Thymus (tissue), 11 donors: ENCODE measurements around the gene FGR. TPM values are rescaled to one million over a fixed set of nuclear protein-coding genes. Genes with fewer than 3 reads are reported as not detected.

ENCODE experiments used
- DNase-seq, 9 donors: peaks; one replicate each; pipeline ENCODE4 v3.0.0-alpha.2; 2013; ENCODE audit warnings: low spot score in 9 of 9, low read depth in 6 of 9, missing footprints in 1 of 9
- H3K27ac ChIP-seq, 2 donors: one replicate each; pipeline ENCODE4 v1.5.1; 2013; ENCODE audit warnings: control low read depth in 1 of 2, low read depth in 1 of 2, low read length in 1 of 2, mild to moderate bottlenecking in 1 of 2, moderate library complexity in 1 of 2
- H3K27me3 ChIP-seq, 2 donors: one replicate each; pipeline ENCODE4 v1.5.1; 2013; ENCODE audit warnings: low read length in 1 of 2; ENCODE audit not compliant: control insufficient read depth in 2 of 2, insufficient read depth in 1 of 2
- H3K36me3 ChIP-seq, 2 donors: one replicate each; pipeline ENCODE4 v1.5.1; 2013; ENCODE audit warnings: low read length in 1 of 2, mild to moderate bottlenecking in 1 of 2, moderate library complexity in 1 of 2; ENCODE audit not compliant: control insufficient read depth in 2 of 2, insufficient read depth in 2 of 2
- H3K4me1 ChIP-seq, 2 donors: one replicate each; pipeline ENCODE4 v1.5.1; 2013; ENCODE audit warnings: low read length in 2 of 2; ENCODE audit not compliant: control insufficient read depth in 2 of 2, insufficient read depth in 2 of 2
- H3K4me3 ChIP-seq, 2 donors: one replicate each; pipeline ENCODE4 v1.5.1; 2013; ENCODE audit warnings: low read length in 2 of 2, control low read depth in 1 of 2, mild to moderate bottlenecking in 1 of 2
- H3K9me3 ChIP-seq, 2 donors: one replicate each; pipeline ENCODE4 v1.5.1; 2013; ENCODE audit warnings: low read length in 1 of 2, mild to moderate bottlenecking in 1 of 2; ENCODE audit not compliant: control insufficient read depth in 2 of 2, insufficient read depth in 1 of 2
- WGBS: extraction: QIAGEN DNeasy Blood & Tissue Kit; methylation state at CpG from one replicate; pipeline ENCODE4 v1.1.7; 2013; 5-methylcytosine and 5-hydroxymethylcytosine counted together
- polyA plus RNA-seq: library from polyadenylated mRNA; stranded (reverse); fragments of 200-250 nt; gene quantifications from one replicate; pipeline ENCODE4 v1.2.3, GENCODE V29; 2013
- total RNA-seq: library from RNA; stranded (reverse); fragments of 120-200 nt; gene quantifications from one replicate; pipeline ENCODE4 v1.2.4, GENCODE V29; 2013
- donor health status: healthy.

Gene FGR
- total and polyA plus RNA-seq, 2 donors: 8.4 to 38.7 TPM

- DNase-seq: no peak
- peaks cover 0 to 2% of the 10 kb centered on the region in 2 donors for H3K9me3 ChIP-seq
- H3K4me1 ChIP-seq: peaks cover 36 to 79% of the 10 kb centered on the region in 2 donors
- H3K27me3 ChIP-seq: no peaks in the 10 kb centered on the region
- 91% methylated on average over 3 of the region's 3 CpGs for WGBS
- H3K36me3 ChIP-seq: no peaks in the 10 kb centered on the region
- H3K4me3 ChIP-seq: no peak overlapping the region
- H3K27ac ChIP-seq: peak overlapping the region; percentile 62 to 68
These were observed 28.2 kb downstream of the FGR start for GRCh38 chr1:27606708-27607238.

DNA sequence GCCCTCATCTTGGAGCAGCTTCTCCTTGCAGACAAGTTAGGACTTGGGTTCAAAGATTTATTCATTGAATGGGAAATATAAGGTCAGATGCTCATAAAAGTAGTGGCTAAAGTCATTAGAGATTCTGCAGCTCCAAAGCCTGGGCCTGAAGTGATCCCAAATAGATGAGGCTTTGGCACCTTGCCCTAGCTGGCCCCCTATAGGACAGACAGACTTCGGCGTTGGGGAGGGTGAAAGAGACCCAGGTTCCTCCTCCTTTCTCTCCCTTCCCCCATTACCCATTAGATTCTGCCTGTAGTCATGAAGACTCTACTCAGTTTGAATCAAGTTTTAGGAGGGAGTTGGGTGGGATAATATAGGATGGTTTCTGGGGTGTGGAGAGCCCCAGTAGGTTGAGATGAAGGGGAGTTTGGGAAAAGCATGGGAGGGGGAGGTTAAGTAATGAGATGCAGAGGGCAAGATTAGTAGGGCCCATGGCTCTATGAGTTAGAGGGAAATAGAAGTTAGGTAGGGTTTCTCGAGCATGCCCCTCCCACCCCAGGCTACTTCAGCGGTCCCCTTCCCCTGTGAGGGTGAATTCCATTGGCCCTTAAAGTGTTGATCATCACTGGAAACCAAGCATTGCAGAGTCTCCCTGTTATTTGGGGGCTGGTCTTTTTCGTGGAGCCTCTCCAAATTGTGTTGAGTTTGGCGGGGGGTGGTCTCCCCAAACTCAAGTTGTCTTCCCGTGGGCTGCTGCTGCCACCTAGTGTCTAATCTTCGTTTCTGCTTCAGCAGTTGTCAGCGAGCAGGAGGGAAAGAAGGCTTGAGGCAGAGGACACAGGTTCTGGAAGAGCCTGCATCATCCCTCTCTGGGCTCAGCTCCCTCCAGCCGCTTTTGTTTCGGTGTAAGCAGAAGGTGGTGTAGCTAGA lies 28.9 kb downstream of the FGR start:
- peaks cover 0 to 2% of the 10 kb centered on the region in 2 donors for H3K9me3 ChIP-seq
- no peaks in the 10 kb centered on the region for H3K27me3 ChIP-seq
- no peaks in the 10 kb centered on the region for H3K36me3 ChIP-seq
- H3K4me1 ChIP-seq: peaks cover 38 to 84% of the 10 kb centered on the region in 2 donors
- 9% methylated on average over 11 of the region's 11 CpGs for WGBS
- DNase-seq: peak in 5 of 9 donors; percentile 68 to 88 (median 75)
- H3K4me3 ChIP-seq: no peak overlapping the region
- peak overlapping the region in 1 of 2 donors; percentile 68 for H3K27ac ChIP-seq

DNA sequence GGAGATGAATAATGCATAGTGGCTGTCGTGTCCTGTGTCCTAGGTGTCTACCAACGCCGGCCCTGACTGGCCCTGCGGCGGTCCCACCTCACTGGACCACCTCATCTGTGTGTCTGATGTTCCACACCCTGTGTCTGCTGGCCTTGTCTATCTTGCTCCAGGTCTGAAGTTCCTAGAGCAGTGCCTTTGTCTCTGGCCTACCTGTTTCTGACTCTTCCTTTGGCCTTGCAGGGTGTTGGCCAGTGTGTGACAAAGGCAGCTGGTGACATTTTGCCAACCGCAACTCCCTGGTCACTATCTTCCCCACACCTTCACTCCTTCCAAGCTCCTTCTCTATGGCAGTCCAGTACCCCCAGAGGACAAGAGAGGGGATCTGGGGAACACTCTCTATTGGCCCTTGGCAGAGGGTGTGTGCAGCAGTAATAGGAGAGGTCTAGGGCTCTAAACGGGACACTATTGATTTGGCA lies 29.7 kb downstream of the FGR start:
- WGBS: 93% methylated on average over 7 of the region's 7 CpGs
- no peak for DNase-seq
- H3K4me3 ChIP-seq: no peak overlapping the region
- no peak overlapping the region for H3K27ac ChIP-seq
- peaks cover 0 to 2% of the 10 kb centered on the region in 2 donors for H3K9me3 ChIP-seq
- H3K4me1 ChIP-seq: peaks cover 39 to 86% of the 10 kb centered on the region in 2 donors
- H3K36me3 ChIP-seq: no peaks in the 10 kb centered on the region
- no peaks in the 10 kb centered on the region for H3K27me3 ChIP-seq

DNA sequence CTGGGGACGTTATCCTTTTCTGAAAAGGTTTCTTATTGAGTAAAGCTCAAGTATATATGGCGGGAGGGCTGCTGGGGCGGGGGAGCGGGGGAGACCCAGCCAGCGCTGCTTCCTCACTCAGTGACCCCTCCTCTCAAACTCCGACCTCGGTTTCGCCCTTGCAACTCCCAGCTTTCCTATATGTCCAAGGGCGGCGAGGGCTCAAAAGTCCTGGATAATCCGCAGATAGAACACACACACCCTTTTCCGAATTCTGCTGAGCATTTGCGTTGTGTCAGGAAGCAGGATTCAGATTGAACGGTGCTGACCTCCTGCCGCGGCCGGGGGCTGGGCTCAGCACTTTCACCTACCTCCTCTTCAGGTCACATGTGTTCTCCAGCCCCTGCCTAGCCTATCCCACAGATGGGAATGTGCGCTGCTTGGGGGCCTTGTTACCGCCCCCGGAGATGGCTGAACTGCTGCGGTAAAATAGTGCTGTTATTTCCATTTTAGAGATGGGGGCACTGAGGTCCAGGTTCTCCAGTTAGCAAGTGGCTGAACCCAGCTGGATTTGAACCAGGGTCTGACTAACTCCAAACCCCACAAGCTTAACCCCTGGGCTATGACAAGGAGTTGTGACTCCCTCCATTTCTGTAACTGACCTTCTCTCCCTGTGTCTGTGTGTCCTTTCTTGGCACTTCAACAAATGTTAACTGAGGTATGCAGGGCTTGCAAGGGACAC lies 30.2 kb downstream of the FGR start:
- 56% methylated on average over 21 of the region's 21 CpGs for WGBS
- H3K27ac ChIP-seq: no peak overlapping the region
- no peaks in the 10 kb centered on the region for H3K27me3 ChIP-seq
- H3K36me3 ChIP-seq: no peaks in the 10 kb centered on the region
- DNase-seq: peak in 1 of 9 donors; percentile 17
- peaks cover 0 to 2% of the 10 kb centered on the region in 2 donors for H3K9me3 ChIP-seq
- H3K4me1 ChIP-seq: peaks cover 42 to 86% of the 10 kb centered on the region in 2 donors
- H3K4me3 ChIP-seq: peak overlapping the region; percentile 72 to 80

GRCh38 chr1:27603681-27604578 lies 31.1 kb downstream of the FGR start, which contains the start of gene AHDC1:
AHDC1 (minus strand) TSS chr1:27604144; CDS start chr1:27552115, 52,029 bp downstream.
- under 1% methylated on average over 74 of the region's 74 CpGs for WGBS
- H3K27me3 ChIP-seq: no peaks in the 10 kb centered on the region
- H3K4me1 ChIP-seq: peaks cover 43 to 86% of the 10 kb centered on the region in 2 donors
- peak within 1 kb of the TSS; percentile 72 to 80 for H3K4me3 ChIP-seq
- H3K27ac ChIP-seq: peak within 1 kb of the TSS; percentile 93 to 98
- peaks cover 0 to 2% of the 10 kb centered on the region in 2 donors for H3K9me3 ChIP-seq
- DNase-seq: peak in 8 of 9 donors; percentile 74 to 96 (median 90)
- no peaks in the 10 kb centered on the region for H3K36me3 ChIP-seq

GRCh38 chr1:27603309-27603680 lies 31.7 kb downstream of the FGR start:
- WGBS: 1% methylated on average over 43 of the region's 43 CpGs
- Histone ChIP-seq H3K4me1 (peaks cover 46 to 86% of the 10 kb centered on the region in 2 donors), H3K27me3 (no peaks in the 10 kb centered on the region), H3K36me3 (peaks cover 0 to 3% of the 10 kb centered on the region in 2 donors), H3K9me3 (peaks cover under 1 to 2% of the 10 kb centered on the region in 2 donors), H3K4me3 (peak overlapping the region; percentile 72 to 80), H3K27ac (peak overlapping the region; percentile 93 to 98)
- DNase-seq: peak in 1 of 9 donors; percentile 71

- Histone ChIP-seq H3K4me1 (peaks cover 52 to 86% of the 10 kb centered on the region in 2 donors), H3K9me3 (peaks cover 2% of the 10 kb centered on the region in 2 donors), H3K27me3 (no peaks in the 10 kb centered on the region), H3K36me3 (peaks cover 0 to 3% of the 10 kb centered on the region in 2 donors), H3K27ac (peak overlapping the region; percentile 93 to 98), H3K4me3 (peak overlapping the region; percentile 72 to 80)
- peak in 1 of 9 donors; percentile 79 for DNase-seq
- WGBS: under 1% methylated on average over 50 of the region's 54 CpGs
These were observed 32.3 kb downstream of the FGR start for GRCh38 chr1:27602462-27603308.
